ENCODE measurements around the gene NAT8L. TPM values are rescaled to one million over a fixed set of nuclear protein-coding genes. Genes with fewer than 3 reads are reported as not detected.

Gene NAT8L
- total RNA-seq, 1 experiment from 2014 or later, result 13.9 TPM

- no peak overlapping the region for H3K56ac ChIP-seq (ENCODE audit: insufficient read length, low read depth, low read length)
- no peaks in the 10 kb centered on the region for H3K27me3 ChIP-seq (ENCODE audit: insufficient read depth, low read length)
- no peaks in the 10 kb centered on the region; the same call in 1 of the 2 replicates for H3K4me1 ChIP-seq (ENCODE audit: insufficient read depth, low read length)
- no peak overlapping the region for H2BK120ac ChIP-seq (ENCODE audit: low read depth, low read length, poor library complexity, severe bottlenecking)
- Mint-ChIP-seq H3K4me3 (no peak overlapping the region), H3K9me3 (no peaks in the 10 kb centered on the region; a peak in 1 of 5 replicates), H3K36me3 (ENCODE audit: insufficient read depth in 1 of 3, low read depth in 3 of 3) (no peaks in the 10 kb centered on the region), H3K27me3 (ENCODE audit: low read depth) (peaks cover 2% of the 10 kb centered on the region; the same call in 1 of the 2 replicates), H3K27ac (peak overlapping the region in 1 of 3 experiments; percentile 14; a peak in 1 of 7 replicates), H3K4me1 (peaks cover 12 to 19% of the 10 kb centered on the region in 2 experiments)
- H2AFZ ChIP-seq (ENCODE audit: low read length), result no peak overlapping the region
- no peak overlapping the region for H4K5ac ChIP-seq (ENCODE audit: insufficient read length, low read depth, low read length)
- H3K18ac ChIP-seq (ENCODE audit: insufficient read length, low read depth, low read length), result no peak overlapping the region
- no peak overlapping the region for H2BK20ac ChIP-seq (ENCODE audit: low read depth, low read length, poor library complexity, severe bottlenecking)
- H2AK5ac ChIP-seq (ENCODE audit: insufficient read length, low read length), result no peak overlapping the region
- H3K14ac ChIP-seq (ENCODE audit: insufficient read depth, low read length), result no peak overlapping the region
- no peak overlapping the region for H3T11ph ChIP-seq (ENCODE audit: low read length)
- peak; percentile 23 for DNase-seq
- H2BK5ac ChIP-seq (ENCODE audit: insufficient read length, low read length), result no peak overlapping the region
- no peak overlapping the region for H3K9ac ChIP-seq (ENCODE audit: extremely low read depth, insufficient read length, low read length)
- no peak overlapping the region for H3K23ac ChIP-seq (ENCODE audit: insufficient read length, low read depth, low read length)
- H4K91ac ChIP-seq (ENCODE audit: insufficient read length, low read depth, low read length), result no peak overlapping the region
- H3K23me2 ChIP-seq (ENCODE audit: insufficient read length, low read depth, low read length, poor library complexity, severe bottlenecking), result no peaks in the 10 kb centered on the region
- H2BK12ac ChIP-seq (ENCODE audit: insufficient read length, low read depth, low read length), result no peak overlapping the region
- H3K4ac ChIP-seq (ENCODE audit: low read depth, low read length), result no peak overlapping the region
- no peaks in the 10 kb centered on the region for H4K20me1 ChIP-seq (ENCODE audit: control insufficient read depth, insufficient read depth, insufficient read length)
- TF ChIP-seq CTCF (conservative IDR thresholded peaks at IDR 0.05), result no peak
- no peak overlapping the region for H2BK15ac ChIP-seq (ENCODE audit: low read depth, low read length)
- WGBS (ENCODE audit: extremely low coverage, insufficient read length, low lambda C conversion rate), result no CpG with 5 or more reads among the region's 12 CpGs
- no peak overlapping the region for H3K27ac ChIP-seq (ENCODE audit: insufficient read length, low read depth, low read length)
- H3K79me2 ChIP-seq (ENCODE audit: insufficient read depth, low read length), result no peaks in the 10 kb centered on the region
- no peak overlapping the region for H4K8ac ChIP-seq (replicated peaks; ENCODE audit: insufficient read length, low read depth, low read length)
- H3K79me1 ChIP-seq (ENCODE audit: insufficient read depth, low read depth, low read length, poor library complexity, severe bottlenecking), result no peaks in the 10 kb centered on the region
- no peak overlapping the region for H3K4me2 ChIP-seq (ENCODE audit: insufficient read depth, insufficient read length, low read length)
- H3K9me3 ChIP-seq (ENCODE audit: control insufficient read depth, low read depth, low read length), result no peaks in the 10 kb centered on the region
Observed at GRCh38 chr4:2075171-2075986, 16.3 kb downstream of the NAT8L start.

Data from H9 (cell line).